Ectodermal cell (in vitro differentiated cells): ENCODE results near the gene FOXF2.

Source experiments
- H3K27ac ChIP-seq: 2 replicates; pipeline ENCODE4 v1.7.0; 2013; ENCODE audit warnings: mild to moderate bottlenecking, low read depth, low read length; ENCODE audit not compliant: insufficient read depth, poor library complexity, severe bottlenecking
- H3K27me3 ChIP-seq: 2 replicates; pipeline ENCODE4 v1.7.0; 2013; ENCODE audit warnings: mild to moderate bottlenecking, low read length; ENCODE audit not compliant: insufficient read depth, control insufficient read depth, poor library complexity, severe bottlenecking
- H3K36me3 ChIP-seq: one replicate; pipeline ENCODE4 v1.7.0; 2013; ENCODE audit warnings: low read length; ENCODE audit not compliant: control insufficient read depth, insufficient read depth
- H3K4me1 ChIP-seq: one replicate; pipeline ENCODE4 v1.7.0; 2013; ENCODE audit warnings: low read length; ENCODE audit not compliant: control insufficient read depth, insufficient read depth
- H3K4me3 ChIP-seq: 2 replicates; pipeline ENCODE4 v1.7.0; 2013; ENCODE audit warnings: low read depth, low read length, control low read depth; ENCODE audit not compliant: insufficient read depth
- H3K9me3 ChIP-seq: 2 replicates; pipeline ENCODE4 v1.7.0; 2013; ENCODE audit warnings: mild to moderate bottlenecking, low read length, moderate library complexity; ENCODE audit not compliant: control insufficient read depth
- WGBS, 2 experiments: methylation state at CpG; one replicate each; pipeline ENCODE4 v1.1.7; 2013; ENCODE audit warnings: missing lambda C conversion rate in 2 of 2; 5-methylcytosine and 5-hydroxymethylcytosine counted together

The FOXF2 gene

DNA sequence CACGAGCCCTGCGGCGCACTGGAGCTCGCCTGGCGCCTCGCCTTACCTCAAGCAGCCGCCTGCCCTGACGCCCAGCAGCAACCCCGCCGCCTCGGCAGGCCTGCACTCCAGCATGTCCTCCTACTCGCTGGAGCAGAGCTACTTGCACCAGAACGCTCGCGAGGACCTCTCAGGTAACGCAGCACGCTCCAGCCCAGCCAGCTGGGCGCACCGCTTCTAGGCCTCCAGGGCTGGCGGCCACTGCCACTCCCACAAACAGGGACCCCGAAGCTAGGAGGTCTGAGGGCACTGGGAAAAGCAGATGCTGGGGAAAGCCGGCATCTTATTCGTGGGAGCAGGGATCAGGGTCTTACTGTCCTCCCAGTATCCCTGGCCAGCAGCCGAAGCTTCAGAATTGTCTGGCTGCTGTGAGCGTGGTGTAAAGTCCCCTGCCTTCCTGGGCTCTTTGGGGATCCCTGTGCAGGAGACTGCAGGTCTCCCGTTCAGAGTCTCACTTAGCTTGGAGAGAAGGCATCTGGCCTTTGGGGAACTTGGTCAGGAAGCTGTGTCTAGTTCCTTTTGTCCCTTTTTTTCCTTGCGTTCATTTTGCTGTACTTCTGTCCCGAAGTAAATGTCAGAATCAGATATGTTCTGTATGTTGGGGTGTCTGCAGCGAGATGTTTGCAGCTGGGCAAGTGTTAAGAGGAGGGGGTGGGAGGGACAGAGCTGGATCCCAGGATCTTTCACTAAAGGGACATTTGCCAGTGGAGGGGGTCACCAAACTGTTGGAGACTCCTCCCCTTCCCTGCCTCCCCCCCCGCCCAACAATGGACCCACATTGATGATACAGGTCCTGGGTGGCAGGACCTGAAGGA, 1.8 kb downstream of the FOXF2 start:
- peaks cover 100% of the 10 kb centered on the region for H3K27me3 ChIP-seq
- H3K36me3 ChIP-seq = no peaks in the 10 kb centered on the region
- no peaks in the 10 kb centered on the region for H3K9me3 ChIP-seq
- H3K27ac ChIP-seq = no peak overlapping the region
- no peak overlapping the region for H3K4me3 ChIP-seq
- peaks cover 35% of the 10 kb centered on the region for H3K4me1 ChIP-seq
- 4% methylated on average over 28 to 29 of the region's 30 CpGs for WGBS, 2 experiments

DNA sequence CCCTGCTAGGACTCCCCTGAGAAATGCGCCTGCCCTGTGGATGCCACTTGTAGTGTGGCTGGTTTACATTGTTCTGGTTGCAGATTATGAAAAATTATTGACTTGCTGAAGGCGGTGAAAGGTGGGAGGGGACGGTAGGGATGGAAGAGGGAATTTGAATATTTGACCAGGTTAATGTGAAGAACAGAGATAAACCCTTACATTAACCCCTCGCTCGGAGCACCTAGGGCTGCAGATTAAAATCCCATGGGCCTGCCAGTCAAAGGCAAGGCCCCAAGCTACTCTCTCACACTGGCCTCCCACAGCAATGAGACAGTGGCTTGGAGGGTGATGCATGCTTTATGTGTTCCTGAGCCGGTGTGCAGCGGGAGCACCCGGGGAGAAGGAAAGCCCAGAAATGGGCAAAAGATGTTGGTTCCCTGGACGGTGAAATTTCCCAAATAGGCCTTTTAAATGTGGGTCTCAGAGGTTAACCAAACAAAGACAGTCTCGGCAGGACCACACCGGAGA, 2.5 kb downstream of the FOXF2 start:
- H3K27me3 ChIP-seq = peaks cover 100% of the 10 kb centered on the region
- no peaks in the 10 kb centered on the region for H3K36me3 ChIP-seq
- no peak overlapping the region for H3K4me3 ChIP-seq
- peaks cover 35% of the 10 kb centered on the region for H3K4me1 ChIP-seq
- no peaks in the 10 kb centered on the region for H3K9me3 ChIP-seq
- 11 to 14% methylated on average over 9 to 11 of the region's 11 CpGs for WGBS, 2 experiments
- H3K27ac ChIP-seq = no peak overlapping the region

DNA sequence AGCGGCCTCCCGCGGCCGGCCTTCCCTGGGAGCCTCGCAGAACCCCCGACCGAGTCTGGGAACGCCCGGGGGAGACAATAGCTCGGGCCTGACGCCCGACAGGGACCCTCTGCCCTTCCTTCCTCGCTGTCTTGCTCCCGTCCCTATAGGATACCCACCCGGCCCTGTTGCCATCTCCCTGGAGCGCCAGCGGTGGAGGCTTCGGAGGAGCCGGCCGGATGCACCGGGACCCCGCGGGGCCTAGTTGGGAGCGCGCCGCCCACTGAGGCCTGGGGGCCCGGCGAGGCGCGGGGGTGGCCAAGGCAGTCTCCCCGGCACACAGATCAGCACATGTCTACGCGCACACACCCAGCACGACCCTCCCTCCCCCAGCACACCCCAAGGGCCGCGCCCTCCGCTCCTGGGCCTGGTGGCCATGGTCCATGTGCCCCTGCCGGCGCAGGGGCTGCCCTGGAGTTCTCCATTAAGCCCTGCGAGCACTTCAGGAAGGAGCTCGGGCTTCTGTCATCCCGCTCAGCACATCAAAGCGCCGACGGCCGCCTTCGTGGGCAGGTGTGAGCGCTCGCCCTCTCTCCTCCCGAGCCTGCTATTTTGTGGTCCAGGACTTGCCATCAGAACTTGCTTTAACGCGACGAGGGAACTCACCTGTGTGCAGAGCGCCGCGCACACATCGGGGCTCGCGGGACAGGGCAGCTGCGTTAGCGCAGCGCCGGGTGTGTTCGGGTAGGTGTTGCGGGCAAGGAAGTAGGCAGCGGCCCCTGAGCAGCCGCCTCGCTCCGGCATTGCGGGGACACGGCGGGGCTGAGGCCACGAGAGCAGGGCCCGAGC, 3.7 kb downstream of the FOXF2 start:
- H3K4me1 ChIP-seq = peaks cover 35% of the 10 kb centered on the region
- no peak overlapping the region for H3K27ac ChIP-seq
- 1 to 2% methylated on average over 74 of the region's 74 CpGs for WGBS, 2 experiments
- H3K36me3 ChIP-seq = no peaks in the 10 kb centered on the region
- H3K9me3 ChIP-seq = no peaks in the 10 kb centered on the region
- peaks cover 100% of the 10 kb centered on the region for H3K27me3 ChIP-seq
- H3K4me3 ChIP-seq = no peak overlapping the region

DNA sequence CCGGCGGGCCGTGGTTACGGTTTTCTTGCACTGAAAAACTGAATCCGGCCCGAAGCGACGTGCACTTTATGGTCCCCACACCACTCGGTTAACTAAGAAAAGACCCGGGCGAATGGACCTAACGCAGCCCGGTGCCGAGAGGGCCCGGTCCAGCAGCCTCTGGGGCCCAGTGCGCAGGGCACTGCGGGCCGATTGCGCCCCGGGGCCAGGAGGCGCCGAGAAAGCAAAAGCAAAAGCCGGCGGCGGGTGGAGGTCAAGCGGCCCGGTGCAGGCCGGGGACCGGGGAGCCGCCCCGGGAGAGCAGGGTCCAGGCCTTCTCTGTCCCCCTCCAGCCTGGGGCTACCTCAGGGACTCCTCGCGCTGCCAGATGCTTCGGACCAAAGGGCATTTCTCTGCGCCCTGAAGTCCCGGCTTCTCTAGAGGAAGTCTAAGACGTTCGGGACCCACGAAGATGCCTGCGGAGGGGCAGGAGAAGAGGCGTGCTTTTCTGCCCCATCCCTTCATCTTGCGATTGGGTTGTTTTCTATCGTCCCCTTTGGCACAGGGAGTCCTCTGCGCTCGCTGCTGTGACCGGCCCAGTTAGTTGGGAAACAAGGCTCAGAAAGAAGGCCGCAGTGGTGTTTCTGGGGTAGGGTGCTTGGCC, 4.4 kb downstream of the FOXF2 start:
- 2 to 3% methylated on average over 47 of the region's 47 CpGs for WGBS, 2 experiments
- H3K9me3 ChIP-seq = no peaks in the 10 kb centered on the region
- peaks cover 100% of the 10 kb centered on the region for H3K27me3 ChIP-seq
- peaks cover 28% of the 10 kb centered on the region for H3K4me1 ChIP-seq
- no peak overlapping the region for H3K4me3 ChIP-seq
- no peak overlapping the region for H3K27ac ChIP-seq
- no peaks in the 10 kb centered on the region for H3K36me3 ChIP-seq

DNA sequence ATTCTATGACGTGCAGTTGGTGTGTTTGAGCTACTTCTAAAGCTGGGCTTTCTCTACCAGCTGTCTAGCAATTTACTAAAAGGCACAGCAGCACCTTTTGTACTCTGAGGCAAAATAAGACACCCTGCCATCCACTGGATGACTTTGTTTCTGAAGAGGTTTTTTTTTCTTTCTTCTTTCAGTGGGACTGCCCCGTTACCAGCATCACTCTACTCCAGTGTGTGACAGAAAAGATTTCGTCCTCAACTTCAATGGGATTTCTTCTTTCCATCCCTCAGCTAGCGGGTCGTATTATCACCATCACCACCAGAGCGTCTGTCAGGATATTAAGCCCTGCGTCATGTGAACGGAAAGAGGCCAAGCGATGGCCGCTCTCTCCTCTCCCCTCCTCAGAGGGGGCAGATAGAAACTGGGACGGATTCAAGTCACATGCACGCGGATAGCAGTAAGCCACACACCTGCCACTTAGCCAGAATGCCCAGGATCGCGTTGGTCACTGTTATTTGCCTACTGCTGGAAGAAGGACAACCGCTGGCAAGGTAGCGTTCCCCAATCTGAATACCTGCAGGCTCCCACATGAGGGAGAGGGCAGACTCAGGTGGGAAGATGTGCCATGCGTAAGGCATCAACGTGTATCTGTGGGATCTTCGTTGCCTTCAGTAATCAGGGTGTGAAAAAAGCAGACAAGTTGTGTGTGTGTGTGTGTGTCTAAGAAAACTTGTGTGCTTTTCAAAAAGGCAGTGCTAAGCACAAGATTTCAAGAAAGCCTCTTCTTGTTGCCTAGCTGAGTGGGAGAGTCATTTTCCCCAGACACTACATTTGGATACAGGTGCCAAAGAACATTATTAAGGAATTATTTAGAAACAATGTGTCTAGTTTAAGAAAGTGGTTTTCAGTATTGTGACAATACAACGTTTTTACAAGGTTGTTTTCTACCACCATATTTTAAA, 5.4 kb downstream of the FOXF2 start:
- H3K36me3 ChIP-seq = no peaks in the 10 kb centered on the region
- no peak overlapping the region for H3K4me3 ChIP-seq
- 5% methylated on average over 20 of the region's 21 CpGs for WGBS, 2 experiments
- H3K4me1 ChIP-seq = peaks cover 24% of the 10 kb centered on the region
- peaks cover 100% of the 10 kb centered on the region for H3K27me3 ChIP-seq
- no peak overlapping the region for H3K27ac ChIP-seq
- H3K9me3 ChIP-seq = no peaks in the 10 kb centered on the region

DNA sequence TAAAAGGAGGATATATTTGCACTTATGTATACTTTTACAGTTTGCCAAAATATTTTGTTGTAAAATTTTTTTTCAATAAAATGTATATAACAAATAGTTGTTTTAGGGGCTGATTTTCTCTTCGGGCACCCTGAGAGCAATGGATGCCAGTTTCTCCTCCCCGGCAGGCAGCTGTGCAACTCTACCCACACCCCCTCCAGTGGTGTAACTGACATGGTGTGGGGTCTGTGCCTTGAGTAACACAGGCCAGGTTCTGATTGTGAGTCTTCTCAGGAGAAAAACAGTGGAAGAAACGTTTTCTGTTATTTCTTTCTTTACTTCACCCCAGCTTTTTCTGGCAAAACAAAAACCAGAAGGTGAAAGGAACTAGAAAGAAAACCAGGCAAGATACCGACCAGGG, 6.1 kb downstream of the FOXF2 start:
- H3K4me3 ChIP-seq = no peak overlapping the region
- WGBS, 2 experiments = 17 to 31% methylated on average over 2 to 4 of the region's 4 CpGs
- peaks cover 99% of the 10 kb centered on the region for H3K27me3 ChIP-seq
- no peaks in the 10 kb centered on the region for H3K9me3 ChIP-seq
- H3K4me1 ChIP-seq = peaks cover 24% of the 10 kb centered on the region
- H3K36me3 ChIP-seq = no peaks in the 10 kb centered on the region
- no peak overlapping the region for H3K27ac ChIP-seq

DNA sequence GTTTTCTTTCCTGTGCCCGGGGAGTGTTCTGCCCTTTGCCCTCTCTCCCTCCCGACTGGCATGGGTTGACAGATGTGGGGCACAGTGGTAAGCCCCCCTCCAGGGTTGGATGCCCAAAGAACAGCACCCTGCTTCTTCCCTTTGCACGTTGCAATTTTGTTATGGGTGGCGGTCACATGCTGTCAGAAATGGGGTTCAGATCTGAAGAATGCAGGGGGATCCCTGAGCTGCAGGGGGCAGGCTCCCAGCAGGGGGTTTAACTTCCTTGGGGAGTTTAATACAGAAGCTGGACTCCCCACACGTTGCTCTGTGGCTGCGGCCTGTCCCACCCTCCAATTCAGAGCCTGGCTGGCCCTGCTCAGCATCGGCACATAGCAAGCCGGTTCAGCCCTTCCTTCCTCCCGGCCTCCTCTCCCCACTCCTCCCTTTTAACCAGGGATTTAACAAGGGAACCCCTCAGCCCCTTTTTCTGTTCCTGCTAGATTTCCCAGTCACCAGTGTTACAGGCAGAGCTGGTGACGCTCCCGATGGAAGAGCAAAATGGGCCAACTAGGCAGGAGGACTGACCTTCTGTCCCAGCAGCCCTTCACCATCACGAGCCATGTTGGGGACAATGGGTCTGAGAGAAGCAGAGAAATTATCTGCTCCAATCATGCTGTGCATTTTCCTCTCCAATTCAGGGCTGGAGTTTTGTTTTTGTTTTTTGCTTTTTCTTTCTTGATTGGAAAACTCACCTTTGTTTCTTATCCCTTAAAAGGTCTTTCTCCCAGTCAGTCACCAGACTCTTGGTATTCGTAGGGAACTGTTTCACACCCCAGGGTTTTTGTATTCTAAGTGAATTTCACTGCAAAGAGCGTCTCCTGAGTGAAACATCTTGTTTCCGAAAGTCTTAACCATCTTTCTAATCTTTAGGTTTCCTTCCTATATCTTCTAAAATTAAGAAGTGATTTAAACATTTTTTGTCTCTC, 6.8 kb downstream of the FOXF2 start:
- H3K4me1 ChIP-seq = peaks cover 24% of the 10 kb centered on the region
- H3K4me3 ChIP-seq = no peak overlapping the region
- 21 to 22% methylated on average over 14 to 15 of the region's 15 CpGs for WGBS, 2 experiments
- peaks cover 92% of the 10 kb centered on the region for H3K27me3 ChIP-seq
- H3K36me3 ChIP-seq = no peaks in the 10 kb centered on the region
- H3K27ac ChIP-seq = no peak overlapping the region
- no peaks in the 10 kb centered on the region for H3K9me3 ChIP-seq

DNA sequence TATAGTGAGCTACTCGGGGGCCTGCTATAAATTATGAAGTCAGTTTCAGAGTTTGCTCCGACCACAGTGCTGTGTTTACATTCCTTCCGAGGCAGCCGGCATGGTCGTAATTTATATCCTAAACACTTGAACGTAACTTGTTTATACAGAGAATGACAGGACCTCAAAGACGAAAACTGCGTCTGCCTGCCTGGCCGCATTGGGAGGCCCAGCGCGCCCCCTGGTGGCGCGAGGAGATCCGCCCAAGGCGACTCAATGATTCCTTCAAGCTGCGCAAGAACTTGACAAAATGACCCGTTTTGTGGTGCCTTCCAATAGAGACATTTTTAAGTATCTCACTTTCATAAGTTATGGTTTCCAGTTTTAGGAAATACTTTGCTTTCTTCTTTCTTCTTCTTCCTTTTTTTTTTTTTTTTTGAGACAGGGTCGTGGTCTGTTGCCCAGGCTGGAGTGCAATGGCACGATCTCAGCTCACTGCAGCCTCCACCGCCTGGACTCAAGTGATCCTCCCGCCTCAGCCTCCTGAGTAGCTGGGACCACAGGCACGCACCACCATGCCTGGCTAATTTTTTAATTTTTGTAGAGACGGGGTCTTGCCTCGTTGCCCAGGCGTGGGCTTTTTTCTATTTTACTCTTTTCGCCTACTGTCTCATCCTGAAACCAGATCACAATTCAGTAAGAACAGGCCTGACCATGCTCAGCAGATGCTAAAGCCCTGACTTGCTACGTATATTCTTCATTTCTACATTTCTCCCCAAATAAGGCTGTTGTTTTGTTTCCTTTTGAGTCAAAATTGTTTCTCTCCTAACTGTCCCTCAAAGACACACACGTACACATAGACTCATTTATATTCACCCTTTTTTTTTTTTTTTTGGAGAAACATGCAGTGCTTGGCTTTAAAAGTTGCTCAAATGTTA, 7.8 kb downstream of the FOXF2 start:
- no peaks in the 10 kb centered on the region for H3K9me3 ChIP-seq
- no peak overlapping the region for H3K27ac ChIP-seq
- H3K36me3 ChIP-seq = no peaks in the 10 kb centered on the region
- no peak overlapping the region for H3K4me3 ChIP-seq
- WGBS, 2 experiments = 27 to 31% methylated on average over 27 to 28 of the region's 28 CpGs
- H3K4me1 ChIP-seq = peaks cover 22% of the 10 kb centered on the region
- peaks cover 82% of the 10 kb centered on the region for H3K27me3 ChIP-seq
